HG03095 (cell line): ENCODE results near the gene LY9.

ENCODE experiments used
- ATAC-seq: cut with Tn5 transposase; IDR thresholded peaks from one replicate; pipeline ENCODE4 v1.9.1; 2021; ENCODE audit warnings: moderate library complexity; ENCODE audit not compliant: unreplicated experiment

Gene LY9, protein sequence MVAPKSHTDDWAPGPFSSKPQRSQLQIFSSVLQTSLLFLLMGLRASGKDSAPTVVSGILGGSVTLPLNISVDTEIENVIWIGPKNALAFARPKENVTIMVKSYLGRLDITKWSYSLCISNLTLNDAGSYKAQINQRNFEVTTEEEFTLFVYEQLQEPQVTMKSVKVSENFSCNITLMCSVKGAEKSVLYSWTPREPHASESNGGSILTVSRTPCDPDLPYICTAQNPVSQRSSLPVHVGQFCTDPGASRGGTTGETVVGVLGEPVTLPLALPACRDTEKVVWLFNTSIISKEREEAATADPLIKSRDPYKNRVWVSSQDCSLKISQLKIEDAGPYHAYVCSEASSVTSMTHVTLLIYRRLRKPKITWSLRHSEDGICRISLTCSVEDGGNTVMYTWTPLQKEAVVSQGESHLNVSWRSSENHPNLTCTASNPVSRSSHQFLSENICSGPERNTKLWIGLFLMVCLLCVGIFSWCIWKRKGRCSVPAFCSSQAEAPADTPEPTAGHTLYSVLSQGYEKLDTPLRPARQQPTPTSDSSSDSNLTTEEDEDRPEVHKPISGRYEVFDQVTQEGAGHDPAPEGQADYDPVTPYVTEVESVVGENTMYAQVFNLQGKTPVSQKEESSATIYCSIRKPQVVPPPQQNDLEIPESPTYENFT

DNA sequence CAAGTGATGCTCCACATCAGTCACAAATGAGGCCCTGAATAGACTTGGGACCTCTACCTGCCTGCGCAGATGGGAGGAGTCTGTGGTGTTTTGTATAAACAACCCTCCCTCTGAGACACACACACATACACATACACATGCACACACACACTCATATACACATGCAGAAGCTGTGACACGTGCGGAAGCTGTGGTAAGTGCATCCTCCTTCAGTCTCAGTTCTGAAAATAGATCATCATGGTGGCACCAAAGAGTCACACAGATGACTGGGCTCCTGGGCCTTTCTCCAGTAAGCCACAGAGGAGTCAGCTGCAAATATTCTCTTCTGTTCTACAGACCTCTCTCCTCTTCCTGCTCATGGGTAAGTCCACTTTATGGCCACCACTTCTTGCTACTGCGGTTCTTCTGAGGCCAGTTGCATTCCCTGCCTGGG is at the start of gene LY9:
LY9 (plus strand) TSS at position 224 of the 433 bp plus-strand sequence; CDS start at position 238, 14 bp downstream.
- peak; percentile 64 for ATAC-seq

DNA sequence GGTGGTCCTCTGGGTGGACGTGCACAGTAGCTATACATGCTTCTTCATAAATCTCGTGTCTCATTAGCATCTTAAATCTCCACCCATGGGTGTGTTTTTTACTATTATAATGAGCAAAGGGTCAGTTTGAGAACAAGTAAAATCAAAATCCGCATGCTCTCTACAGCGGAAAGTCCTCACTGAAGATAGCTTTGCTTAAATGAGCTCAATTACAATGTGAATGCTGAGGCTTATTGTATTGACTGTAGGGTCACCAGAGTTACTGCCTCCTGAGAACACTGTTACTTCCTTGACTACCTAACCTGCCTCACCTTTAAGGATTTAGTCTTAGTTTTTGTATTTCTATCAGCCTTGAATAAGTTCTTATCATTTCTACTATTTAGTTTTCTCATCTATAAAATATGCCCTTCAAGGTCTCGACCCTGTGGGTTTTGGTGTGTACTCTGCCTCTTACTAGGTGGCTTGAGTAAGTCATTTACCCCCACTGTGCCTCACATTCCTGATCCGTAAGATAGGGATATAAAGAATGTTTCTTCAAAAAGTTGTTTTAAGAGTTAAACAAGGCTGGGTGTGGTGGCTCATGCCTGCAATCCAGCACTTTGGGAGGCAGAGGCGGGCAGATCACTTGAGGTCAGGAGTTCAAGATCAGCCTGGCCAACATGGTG is 49.0 kb upstream of the LY9 start:
- no peak for ATAC-seq

DNA sequence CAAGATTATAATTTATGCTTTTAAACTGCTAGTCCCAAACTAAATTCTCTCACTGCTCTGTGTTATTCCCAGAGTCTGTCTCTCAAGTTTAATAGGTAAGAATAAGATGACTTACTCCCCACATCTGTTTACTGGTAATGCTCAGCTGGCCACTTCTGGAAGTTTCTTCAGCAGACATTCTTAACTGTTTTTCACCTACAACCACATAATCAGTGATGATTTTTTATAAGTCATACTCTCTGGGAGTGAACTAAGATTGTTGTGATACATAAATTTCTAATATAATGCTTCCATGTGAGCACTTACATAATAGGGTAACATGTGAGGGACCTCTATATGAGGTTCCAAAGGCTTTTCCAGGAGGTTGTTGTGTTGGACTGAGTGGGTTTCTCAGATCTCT is 48.3 kb upstream of the LY9 start:
- ATAC-seq, result no peak

DNA sequence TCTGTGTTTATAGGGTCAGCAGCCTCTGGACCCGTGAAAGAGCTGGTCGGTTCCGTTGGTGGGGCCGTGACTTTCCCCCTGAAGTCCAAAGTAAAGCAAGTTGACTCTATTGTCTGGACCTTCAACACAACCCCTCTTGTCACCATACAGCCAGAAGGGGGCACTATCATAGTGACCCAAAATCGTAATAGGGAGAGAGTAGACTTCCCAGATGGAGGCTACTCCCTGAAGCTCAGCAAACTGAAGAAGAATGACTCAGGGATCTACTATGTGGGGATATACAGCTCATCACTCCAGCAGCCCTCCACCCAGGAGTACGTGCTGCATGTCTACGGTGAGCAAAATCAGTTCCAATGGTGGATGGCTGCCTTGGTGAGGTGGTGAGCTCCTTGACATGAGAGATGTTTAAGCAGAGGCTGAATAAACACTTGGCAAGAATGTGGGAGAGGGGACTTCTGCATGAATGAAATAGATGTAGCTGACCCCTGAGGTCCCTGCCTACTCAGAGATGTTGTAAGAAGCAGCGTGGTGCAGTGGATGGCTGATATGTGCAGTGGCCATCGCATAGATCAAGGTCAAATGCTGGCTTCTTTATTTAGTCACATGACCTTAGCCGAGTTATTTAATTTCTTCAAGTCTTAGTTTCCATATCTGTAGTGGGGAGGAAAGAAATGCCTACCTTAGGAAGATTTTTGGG is 47.6 kb upstream of the LY9 start:
- no peak for ATAC-seq

DNA sequence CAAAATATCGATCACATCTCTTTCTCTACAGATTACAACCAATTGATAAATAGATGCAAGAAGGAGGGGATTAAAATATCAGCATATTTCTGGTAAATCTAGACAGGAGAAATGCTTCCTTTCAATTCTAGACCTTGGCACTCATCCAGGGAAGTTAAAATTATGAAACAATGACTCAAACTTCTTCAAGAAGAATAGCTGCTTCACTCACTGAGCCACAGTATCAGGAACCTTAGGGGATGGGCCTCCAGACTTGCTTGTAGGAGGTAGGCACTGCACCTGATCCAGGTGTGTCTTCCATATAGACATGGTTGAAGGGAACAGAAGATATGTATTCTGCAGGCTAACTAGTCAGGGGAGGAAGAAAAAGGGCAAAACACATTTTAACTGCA is 47.1 kb upstream of the LY9 start:
- no peak for ATAC-seq

DNA sequence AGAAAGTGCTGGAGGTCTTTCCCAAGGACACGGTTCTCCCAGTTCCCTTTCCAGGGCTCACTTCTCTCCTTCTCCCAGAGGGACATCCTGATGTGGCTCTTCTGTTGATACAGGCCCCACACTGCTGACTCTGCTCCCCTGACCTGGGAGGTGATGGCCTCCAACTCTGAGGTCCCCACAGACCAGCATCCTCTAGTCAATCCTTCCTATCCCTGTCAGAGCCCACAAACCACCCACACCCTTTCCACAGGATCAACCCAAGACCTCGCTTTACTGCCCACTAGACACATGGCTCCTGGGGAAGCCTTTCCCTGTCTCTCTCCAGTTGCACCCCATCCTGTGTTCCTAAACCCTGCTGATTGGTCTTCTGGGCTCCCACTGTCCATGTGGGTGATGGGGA is 45.4 kb upstream of the LY9 start:
- ATAC-seq, result no peak

DNA sequence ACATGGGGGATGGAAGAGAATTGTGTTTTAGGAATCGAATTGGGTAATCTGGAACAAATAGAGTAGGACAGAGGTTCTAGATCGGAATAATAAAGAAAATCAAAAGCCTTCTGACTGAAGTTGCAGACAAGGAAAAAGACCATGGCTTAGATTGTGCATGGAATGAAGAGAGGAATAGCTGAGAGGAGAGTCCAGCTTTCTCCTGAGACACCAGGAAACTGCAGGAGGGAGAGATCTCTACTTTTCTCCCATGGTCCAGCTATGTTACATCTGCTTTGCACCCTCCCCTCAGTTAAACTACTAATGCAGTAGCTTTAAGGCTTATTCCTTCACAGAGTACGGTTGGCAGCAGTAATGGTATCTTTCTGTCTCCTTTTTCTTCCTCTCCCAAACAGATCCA is 43.6 kb upstream of the LY9 start:
- ATAC-seq, result no peak

DNA sequence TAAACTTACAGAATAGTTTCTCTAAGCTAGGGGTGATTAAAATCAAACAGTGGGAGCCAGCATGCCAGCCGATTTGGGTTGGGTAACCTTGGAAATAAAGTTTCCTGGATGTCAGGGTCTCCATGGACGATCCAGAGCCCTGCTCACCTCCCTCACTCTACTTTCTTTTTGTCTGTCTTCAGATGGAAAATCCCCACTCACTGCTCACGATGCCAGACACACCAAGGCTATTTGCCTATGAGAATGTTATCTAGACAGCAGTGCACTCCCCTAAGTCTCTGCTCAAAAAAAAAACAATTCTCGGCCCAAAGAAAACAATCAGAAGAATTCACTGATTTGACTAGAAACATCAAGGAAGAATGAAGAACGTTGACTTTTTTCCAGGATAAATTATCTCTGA is 43.0 kb upstream of the LY9 start:
- ATAC-seq, result no peak

DNA sequence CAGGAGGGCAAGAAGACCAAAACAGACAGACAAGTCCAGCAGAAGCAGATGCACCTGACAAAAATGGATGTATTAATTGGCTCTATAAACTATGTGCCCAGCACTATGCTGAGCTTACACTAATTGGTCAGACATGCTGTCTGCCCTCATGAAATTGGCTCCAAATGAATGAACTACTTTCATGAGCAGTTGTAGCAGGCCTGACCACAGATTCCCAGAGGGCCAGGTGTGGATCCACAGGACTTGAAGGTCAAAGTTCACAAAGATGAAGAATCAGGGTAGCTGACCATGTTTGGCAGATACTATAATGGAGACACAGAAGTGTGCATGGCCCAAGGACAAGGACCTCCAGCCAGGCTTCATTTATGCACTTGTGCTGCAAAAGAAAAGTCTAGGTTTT is 42.4 kb upstream of the LY9 start:
- ATAC-seq, result no peak

DNA sequence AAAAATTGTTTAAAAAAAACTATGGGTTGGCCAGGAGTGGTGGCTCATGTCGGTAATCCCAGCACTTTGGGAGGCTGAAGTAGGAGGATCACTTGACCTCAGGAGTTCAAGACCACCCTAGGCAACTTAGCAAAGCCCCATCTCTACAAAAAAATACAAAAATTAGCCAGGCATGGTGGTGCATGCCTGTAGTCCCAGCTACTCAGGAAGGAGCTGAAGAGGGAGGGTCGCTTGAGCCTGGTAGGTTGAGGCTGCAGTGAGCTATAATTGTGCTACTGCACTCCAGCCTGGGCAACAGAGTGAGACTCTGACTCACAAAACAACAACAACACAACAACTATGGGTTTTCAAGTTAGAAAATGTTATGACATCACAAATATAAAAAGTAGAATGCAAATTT is 40.5 kb upstream of the LY9 start:
- no peak for ATAC-seq

DNA sequence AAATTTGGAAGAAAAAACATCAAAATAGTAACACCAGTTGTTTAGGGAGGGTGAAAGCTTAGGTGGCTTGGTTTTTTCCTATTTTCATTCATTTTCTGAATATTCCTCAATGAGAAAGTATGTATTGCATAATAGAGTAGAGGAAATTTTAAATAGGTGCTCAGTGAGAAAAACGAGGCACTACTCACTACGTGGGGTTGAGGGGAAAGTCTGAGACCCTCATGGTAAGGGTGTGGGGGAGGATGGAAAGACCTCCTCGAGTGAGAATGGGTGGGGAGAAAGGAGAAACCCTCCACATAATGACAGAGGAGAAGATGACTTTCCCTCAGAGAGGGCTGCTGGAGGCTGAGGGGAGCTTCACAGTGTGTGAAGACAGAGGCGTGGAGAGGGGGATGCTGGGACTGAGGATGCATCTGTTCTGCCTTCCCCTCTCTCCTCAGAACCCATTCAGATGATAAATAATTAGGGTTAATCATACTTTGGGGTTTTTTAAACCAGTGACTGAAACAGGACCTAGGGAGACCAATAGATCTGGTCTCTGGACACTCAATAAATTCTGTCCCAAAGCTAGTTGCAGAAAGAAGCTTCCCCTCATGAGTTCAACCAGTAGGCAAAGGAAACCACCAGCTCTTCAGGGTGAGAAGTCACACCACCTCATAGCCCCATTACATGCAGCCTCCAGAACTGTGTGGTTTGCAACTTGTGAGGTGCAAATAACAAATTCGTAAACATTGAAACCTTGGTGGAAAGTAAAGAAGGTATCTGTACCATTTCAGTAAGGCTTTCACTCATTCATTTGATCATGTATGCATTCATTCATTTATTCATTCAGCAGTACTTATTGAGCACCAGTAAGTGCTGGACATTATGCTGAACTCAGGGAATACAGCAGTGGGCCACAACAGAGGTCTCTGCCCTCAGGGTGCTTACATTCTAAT is 39.8 kb upstream of the LY9 start:
- no peak for ATAC-seq

DNA sequence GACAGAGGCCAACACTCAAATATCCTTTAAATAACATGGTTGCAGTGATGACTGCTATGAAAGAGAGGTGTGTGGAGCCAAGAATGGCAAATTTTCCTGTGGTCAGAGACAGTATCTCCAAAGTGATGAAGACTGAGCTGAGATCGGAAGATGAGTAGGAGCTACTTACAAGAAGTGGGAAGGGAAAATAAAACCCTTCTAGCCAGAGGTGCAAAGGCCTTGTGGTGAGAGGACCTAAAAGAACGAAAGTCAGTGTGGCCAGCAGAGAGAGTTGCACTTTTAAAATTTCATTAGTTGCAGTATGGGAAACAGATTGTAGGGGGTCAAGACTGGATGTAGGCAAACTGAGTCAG is 39.1 kb upstream of the LY9 start:
- no peak for ATAC-seq

DNA sequence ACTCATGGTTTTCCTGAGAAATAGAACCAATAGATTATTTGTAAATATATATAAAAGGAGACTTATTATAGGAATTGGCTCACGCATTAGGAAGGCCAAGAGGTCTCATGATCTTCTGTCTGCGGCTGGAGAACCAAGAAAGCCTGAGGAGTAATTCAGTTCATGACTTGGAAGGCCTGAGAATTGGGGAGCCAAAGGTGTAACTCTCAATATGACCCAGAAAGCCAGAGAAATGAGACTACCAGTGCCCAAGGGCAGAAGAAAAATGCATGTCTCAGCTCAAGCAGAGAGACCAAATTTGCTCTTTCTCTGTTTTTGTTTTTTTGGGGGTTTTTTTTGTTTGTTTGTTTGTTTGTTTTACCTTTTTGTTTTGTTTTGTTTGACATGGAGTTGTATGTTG is 37.5 kb upstream of the LY9 start:
- no peak for ATAC-seq

DNA sequence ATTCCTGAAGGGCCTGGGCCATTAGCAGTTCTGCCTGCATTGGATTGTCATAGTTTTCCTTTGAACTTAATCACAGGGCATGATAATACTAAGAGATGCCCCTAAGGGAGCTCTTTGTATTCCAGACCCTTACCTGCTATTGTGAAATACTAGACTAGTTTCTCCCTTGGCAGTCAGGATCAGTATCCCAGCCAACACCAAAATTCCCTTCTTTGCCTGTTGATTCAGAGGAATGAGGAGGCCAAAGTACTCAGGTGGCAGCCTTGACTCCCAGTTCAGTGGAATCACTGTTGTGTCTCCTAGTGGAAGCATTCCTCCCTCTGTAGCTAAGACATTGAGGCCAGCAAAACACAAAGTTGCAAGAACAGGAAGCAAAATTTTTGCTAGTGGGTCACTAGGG is 36.2 kb upstream of the LY9 start:
- no peak for ATAC-seq

DNA sequence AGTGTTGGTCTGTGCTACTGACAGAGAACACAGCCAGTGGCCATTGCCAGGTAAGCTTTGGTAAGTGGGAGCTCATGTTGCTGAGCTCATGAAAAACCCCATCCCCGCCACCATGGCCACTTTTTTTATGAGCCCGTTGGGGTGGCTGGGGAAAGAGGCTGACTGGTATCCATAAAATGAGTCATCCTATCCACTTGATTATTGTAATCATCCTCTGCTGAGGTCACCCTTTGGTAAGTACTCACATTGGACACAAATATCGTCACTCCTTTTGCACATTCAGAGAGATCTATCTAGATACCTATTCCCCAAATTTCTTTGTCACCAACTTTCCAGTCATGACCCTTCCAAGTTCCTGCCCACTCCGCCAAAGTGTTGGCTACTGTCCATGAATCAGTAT is 34.9 kb upstream of the LY9 start:
- no peak for ATAC-seq

DNA sequence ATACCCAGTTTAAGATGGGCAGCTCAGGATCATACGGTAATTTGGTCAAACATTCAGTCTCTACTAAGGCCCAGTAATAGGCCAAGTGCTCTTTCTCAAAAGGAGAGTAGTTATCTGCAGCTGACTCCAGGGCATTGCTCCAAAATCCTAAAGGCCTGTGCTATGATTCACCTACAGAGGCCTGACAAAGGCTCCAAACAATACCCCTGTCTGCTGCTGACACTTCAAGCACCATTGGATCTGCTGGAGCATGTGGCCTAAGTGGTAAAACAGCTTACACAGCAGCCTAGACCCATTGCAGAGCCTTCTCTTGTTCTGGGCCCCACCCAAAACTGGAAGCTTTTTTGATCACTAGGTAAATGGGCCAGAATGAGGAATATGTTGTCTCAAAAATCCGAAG is 34.1 kb upstream of the LY9 start:
- ATAC-seq, result no peak

DNA sequence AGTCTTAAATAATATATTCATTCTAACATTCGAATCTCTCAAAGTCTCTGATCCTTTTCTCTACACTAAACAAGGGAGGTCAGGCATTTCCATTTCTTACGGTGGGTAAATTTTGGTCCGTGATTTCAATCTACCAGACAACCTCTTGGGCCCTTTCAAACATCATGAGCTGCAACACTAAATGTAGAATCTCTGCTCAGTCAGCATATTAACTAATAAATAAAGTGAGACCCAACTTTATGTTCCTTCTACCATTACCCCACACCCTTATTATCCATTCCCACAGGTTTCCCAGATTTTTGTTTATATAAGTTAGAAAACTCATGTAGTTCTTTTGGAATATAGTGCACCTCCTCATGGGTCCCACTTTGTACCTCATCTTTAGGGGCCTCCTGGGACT is 32.0 kb upstream of the LY9 start:
- ATAC-seq, result no peak

DNA sequence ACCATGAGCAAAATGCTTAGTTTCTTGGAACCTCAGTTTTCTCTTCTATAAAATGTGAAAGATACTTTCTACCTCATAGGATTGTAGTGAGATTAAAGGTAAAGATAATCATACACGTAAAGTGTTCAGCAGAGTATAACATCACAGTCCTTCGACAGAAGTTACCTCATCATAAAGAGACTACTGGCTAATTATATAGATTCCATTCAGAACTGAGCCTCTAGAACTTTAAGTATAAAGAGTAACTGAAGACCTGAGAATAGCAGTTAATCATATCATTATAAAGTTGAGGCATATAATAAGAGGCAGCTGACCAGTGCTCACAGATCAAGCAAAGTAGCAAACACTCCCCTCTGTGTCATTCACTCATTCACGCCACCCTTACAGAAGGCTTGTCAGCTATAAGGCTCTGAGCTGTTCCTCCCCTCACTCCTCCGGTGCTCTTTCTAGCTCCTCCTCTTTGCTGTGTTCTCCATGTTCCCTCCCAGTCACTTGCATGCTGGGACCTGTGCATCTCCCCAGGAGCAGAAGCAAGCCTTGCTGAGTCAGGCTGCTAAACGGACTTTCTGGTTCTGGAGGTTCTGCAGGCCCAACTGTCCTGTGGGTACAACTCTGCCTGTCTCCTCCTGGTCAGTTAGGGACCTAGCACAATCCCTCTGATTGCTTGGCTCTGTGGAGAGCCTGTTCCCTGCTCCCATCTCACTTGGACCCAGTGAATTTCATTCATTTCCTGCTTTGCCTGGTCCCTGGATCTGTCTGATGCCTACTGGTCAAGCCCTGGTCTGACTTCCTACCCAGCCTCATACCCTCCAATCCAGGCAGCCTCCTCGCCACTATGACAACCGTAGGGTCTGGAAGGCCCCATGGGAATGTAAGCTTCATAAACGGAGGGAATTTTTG is 28.3 kb upstream of the LY9 start:
- peak; percentile 52 for ATAC-seq

DNA sequence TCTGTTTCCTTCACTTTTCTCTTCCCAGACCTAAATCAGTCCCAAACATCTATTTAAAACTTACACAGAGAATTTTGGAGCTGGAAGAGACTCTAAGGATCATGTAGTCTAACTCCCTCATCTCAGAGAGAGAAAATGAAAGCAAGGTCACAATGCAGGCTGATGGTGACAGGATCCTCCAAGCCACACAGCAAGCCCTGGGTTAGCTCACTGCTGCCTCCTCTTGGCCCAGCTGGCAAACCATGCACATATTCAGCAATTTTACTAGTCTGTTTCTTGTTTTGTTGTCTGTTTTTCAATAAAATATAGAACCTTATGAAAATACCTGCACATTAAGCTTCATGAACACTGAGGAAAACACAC is 27.7 kb upstream of the LY9 start:
- ATAC-seq, result peak; percentile 54

DNA sequence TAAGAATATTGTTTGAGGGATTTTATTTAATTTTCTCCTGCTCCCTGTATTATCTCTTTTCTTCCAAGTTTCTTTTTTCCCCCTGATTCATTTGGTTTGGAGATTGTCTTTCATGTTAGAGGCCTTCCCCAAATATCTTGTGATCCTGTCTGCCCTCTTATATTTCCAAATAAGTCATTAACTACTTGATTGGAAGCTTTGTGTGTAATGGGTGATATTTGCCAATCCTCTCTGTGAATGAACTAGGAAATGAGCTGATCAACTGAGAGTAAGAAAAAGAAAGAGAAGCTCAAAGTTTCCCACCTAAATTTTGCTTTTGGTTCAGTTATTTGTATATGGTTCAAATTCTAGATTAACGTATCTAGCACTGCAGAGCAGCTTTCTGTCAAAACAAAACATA is 23.6 kb upstream of the LY9 start:
- ATAC-seq, result no peak
